Measurements from ENCODE around the gene LZTS2.
A peak's percentile ranks its signal among the peaks of the same experiment; 100 is the strongest.

LZTS2 gene

DNA sequence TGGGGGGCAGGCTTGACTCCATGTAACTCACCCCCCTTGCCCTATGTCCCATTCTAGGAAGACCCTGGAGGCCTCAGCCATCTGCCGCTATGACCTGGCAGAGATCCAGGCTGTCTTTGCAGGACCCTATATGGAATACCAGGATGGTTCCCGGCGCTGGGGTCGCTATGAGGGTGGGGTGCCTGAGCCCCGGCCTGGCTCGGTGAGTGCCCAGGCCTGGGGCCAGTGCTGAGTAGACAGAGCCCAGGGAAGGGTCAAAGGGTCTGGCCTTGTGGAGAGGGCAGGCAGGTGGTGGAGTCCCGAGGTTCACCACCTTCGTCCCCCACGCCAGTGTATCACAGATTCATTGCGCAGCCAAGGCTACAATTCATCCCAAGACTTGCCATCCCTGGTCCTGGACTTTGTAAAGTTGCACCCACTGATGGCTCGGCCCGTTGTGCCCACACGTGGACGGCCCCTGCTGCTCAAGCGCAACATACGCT is 19.8 kb upstream of the LZTS2 start:
- DNase-seq (ENCODE audit: low spot score), result no peak

DNA sequence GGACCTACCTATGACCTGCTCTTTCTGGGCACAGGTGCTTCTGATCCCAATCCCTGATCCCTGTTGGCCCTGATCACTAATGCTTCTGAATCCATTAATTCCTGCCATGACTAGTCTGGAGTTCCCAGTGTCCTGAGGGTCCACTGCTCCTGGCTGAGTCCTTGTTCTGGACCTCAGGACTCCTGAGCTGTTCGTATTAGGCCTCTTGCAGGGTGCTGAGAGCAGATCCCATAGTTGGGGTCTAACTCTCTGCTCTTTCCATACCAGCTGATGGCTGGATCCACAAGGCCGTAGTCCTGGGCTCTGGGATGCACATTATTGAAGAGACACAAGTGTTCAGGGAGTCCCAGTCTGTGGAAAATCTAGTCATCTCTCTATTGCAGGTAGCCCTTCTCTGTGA is 19.3 kb upstream of the LZTS2 start:
- no peak for DNase-seq (ENCODE audit: low spot score)

DNA sequence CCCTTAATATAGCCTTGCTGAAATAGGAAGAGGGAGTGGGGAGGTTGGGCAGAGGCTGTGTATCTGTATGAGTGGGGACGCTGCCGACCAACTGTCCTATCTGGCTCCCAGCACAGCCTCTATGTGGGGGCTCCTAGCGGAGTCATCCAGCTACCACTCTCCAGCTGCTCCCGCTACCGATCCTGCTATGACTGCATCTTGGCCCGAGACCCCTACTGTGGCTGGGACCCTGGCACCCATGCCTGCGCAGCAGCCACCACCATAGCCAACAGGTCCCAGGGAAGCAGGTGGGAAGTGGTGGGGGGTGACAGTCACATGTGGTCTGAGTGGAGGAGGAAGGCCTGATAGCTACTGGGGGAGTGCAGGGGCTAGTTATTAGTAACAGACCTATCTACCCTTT is 18.9 kb upstream of the LZTS2 start:
- no peak for DNase-seq (ENCODE audit: low spot score)

DNA sequence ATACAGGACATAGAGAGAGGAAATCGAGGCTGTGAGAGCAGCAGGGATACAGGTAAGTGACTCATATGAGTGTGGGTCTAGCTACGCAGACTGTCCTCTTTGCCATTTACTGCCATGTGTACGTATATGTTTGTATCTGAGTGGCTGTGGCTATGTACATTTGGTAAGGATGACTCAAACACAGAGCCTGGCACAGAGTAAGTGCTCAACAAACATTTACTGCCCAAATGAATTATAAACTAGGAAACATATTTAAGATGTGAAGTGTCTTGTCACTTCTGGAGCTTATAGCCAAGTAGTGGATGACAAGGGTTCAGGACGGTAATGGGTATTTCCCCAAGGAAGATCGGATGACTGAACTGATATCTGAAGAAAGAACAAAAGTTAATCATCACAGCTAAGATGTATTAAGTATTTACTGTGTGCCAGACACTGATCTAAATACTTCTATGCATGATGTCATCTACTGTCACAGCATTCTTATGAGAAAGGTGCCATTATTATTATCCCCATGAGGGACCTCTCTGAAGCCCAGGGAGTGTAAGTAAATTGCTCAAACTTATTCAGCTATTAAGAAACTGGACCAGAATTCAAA is 18.3 kb upstream of the LZTS2 start:
- no peak for DNase-seq (ENCODE audit: low spot score)

DNA sequence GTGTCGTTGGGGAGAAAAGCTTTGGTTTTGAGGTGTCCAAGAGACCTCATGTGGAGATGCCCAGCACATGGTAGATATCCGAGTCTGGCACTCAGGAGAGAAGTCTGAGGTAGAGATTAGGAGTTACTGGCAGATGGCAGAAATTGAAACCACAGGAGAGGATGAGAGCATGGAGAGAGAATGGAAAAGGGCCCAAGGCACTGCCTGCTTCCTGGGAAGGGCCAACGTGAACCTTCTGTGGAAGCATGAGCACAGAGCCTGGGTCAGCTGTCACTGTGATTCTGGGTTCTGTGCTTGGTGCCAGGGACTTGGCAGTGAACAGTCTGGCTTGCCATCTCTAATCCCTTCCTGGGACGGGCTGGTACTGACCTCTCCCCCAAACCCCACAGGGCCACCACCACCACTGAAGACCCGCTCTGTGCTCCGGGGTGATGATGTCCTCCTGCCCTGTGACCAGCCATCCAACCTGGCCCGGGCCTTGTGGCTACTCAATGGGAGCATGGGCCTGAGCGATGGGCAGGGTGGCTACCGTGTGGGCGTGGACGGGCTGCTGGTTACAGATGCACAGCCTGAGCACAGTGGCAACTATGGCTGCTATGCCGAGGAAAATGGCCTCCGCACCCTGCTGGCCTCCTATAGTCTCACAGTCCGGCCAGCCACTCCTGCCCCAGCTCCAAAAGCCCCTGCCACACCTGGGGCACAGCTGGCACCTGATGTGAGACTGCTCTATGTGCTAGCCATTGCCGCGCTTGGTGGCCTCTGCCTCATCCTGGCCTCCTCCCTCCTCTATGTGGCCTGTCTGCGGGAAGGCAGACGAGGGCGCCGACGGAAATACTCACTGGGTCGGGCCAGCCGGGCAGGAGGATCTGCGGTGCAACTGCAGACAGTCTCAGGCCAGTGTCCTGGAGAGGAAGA is 16.4 kb upstream of the LZTS2 start:
- no peak for DNase-seq (ENCODE audit: low spot score)

DNA sequence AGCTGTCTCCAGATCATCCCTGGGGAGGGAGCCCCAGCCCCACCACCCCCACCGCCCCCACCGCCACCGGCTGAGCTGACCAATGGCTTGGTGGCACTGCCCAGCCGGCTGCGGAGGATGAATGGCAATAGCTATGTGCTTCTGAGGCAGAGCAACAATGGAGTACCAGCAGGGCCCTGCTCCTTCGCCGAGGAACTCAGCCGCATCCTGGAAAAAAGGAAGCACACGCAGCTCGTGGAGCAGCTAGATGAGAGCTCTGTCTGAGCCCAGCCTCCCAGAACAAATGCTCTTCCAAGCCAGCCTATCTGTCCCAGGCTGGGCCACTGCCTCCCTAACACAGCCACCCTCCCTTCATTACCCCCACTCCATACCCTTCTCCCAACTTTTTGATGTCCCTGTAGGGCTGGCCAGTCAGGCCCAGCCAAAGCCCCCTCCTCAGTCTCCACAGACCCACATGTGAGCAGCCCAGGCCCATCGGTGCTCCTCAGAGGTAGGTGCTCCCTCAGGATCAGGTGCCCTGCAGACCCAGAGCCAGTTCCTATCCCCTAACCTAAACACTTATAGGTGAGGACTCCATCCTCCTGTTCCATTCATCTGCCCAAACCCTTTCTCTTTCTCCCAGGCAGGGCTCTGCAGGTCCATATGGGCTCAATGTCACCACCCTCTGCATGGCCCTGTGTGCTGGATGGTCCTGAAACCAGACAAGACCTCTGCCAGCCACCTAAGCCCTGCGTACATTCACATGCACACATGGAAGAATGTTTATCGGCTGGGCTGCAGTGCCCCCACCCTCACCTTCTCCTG is 15.5 kb upstream of the LZTS2 start:
- no peak for DNase-seq (ENCODE audit: low spot score)

DNA sequence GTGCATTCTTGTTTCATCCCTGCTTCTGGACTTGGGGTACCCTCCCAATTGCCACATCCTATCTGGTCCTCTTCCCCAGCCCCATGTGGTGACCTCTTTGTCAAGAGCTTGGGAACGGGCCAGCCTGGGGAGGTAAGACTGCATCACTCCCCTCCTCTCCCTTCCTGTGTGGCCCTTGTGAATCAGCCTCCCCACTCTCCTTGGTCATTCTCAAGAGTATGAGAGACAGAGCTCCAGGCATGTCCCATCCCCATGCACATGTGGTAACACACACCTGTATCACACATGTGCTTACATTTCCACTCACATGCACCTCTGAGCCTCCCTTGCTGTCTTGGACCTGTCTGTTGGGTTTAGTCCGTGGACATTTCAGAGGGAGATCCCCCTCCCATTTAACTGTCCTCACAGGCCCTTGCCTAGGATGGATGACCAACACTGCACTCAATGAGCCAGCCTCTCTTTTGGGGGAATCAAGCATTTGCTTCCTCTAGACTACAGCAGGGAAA is 14.9 kb upstream of the LZTS2 start:
- DNase-seq (ENCODE audit: low spot score), result no peak

DNA sequence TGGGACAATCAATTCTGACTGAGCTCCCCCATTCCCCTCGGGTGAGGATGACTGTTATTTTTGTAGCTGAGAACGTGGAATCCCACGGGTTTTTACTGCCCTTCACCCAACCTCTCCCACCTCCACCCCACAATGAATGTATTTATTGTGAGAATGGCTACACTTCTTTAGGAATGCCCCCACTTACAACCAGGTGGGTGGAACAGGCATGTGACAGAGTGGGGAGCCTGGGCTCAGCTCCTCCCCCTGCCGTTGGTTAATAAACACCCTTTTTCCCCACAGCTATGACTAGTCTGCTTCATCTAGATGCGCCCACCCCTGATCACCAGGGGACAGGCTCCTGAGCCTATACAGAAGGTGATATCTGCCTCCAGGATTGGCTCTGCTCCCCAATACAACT is 14.3 kb upstream of the LZTS2 start:
- DNase-seq (ENCODE audit: low spot score), result no peak

DNA sequence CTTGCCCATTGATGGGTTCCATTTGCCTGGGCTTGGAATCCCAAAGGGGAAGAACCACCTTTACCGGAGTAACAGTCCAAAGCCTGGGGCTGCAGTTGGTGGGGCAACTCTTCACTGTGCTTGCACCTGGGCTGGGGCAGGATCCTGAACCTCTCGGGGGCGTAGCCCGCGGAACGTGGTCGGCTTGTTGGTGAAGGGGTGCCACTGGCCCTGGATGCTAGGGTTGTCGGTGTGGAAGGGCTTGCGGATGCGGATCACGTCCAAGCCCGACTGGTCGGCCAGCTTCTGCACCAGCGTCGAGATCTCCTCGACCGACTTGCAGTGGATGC is 13.0 kb upstream of the LZTS2 start:
- DNase-seq (ENCODE audit: low spot score), result no peak

DNA sequence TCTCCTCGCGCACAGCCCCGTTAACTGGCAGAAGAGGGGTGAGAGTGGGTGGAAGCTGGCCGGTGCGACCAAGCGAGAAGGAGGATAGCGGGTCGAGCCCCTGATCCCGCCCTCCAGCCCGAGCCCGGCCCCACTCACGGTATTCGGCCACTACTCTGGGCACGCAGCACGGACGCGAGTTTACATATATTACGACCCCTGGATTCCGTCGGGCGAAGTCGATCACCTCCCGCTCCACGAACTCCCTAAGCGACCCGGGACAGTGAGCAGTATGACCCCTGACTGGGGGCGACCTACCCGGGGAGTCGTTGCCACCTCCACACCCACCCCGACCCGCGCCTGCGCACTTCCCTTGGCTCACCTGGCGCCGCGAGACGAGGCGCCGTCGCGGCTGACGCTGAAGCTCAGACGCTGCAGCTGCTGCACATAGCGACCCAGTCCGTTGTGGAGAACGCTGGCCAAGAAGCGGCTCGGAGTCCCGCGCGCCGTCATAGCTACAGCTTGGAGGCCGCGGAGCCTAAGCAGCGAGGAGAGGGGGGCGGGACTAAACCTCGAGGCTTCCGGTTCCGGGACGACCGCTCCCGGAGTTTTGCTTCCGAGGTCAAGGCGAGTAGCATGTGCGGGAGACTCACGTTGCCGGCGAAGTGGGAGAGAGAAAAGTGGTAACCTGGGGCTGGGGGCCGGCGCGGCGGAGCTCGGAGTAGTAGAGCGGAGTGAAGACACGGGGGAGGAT is 12.5 kb upstream of the LZTS2 start, which contains the start of the genes MRPL43 and TWNK:
TSS of gene MRPL43 (minus strand) at position 546 of the 733 bp plus-strand sequence. CDS start at position 492, 54 bp downstream.
TSS of gene TWNK (plus strand) at position 592 of the 733 bp plus-strand sequence. CDS start 668 bp downstream, outside the sequence.
- peak; percentile 93 for DNase-seq (ENCODE audit: low spot score)

DNA sequence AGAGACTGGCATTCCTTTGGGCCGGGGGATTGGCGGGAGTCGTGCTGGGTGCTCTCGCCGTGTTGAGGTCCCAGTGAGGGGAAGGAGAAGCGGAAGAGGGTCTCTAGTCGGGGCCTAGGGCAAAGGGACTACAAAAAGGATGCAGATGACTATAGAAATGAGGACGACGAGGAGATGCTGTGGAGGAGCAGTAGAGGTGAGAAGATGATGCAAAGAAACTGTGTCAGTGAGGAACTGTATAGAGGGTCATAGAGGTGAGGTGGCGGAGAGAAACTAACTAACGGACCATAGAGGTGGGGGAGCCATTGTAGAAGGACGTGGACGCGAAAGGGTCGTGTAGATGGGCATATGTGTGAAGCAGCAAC is 11.9 kb upstream of the LZTS2 start:
- no peak for DNase-seq (ENCODE audit: low spot score)

DNA sequence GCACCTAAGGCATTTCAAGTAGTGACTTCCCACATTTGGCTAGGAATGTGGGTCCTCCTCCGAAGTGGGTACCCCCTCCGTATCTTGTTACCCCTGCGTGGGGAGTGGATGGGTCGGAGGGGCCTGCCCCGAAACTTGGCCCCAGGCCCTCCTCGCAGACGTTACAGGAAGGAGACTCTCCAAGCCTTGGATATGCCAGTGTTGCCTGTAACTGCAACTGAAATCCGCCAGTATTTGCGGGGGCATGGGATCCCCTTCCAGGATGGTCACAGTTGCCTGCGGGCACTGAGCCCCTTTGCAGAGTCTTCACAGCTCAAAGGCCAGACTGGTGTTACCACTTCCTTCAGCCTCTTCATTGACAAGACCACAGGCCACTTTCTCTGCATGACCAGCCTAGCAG is 11.4 kb upstream of the LZTS2 start:
- DNase-seq (ENCODE audit: low spot score), result no peak

DNA sequence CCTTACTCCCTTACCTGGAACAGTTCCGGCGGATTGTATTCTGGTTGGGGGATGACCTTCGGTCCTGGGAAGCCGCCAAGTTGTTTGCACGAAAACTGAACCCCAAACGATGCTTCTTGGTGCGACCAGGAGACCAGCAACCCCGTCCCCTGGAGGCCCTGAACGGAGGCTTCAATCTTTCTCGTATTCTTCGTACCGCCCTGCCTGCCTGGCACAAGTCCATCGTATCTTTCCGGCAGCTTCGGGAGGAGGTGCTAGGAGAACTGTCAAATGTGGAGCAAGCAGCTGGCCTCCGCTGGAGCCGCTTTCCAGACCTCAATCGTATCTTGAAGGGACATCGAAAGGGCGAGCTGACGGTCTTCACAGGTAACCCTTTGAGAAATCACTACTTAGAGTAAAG is 10.5 kb upstream of the LZTS2 start:
- DNase-seq (ENCODE audit: low spot score), result no peak

DNA sequence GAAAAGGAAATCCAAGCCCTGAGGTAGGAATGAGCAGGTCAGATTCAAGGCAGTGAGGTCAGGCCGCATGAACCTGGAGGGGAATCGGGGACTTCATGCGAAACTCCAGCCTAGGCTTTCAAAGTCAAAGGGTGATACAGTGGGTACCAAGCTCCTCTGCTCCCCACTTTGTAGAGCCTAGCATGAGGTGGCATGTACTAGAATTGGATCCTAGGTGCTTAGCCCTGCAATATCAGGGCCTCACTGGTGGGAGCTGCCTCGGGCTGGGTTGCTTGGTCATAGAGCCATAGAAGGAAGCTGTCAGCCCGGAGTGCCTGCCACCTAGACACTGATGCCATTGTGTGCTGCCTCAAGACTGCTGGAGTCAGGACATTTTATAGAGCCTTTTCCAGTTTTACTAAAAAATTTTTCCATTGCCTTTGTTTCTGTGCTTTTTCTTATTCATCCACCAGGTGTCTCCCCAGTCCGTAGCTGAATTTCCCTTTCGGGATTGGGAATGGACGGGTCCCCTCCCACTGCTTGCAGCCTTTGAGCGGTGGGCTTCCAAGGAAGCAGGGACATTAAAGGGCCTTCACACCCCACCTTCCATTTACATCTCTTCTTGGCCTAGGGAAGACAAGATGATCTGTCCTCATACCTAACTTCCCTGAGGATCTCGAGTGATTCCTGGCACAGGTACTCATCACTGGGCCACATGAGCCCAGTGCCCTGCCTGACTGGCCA is 5.5 kb upstream of the LZTS2 start:
- DNase-seq (ENCODE audit: low spot score), result peak; percentile 70

DNA sequence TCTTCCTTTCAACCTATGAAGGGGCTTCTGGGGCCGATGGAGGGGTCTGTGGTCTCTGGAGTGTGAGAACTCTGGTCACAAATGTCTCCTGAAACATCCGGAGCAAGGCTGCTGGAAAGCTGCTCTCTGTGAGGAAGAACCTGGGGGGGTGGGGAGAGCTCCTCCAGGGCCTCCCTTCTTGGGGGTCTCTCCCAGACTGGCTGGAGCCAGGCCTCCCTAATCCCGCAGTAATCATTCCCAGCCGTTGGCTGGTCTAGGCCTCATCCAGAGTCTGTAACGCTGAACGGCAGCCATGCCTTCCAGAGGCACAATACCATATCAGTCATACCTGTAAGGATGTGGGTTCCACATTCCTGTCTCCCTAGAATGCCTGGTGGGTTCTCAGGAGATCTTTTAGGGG is 4.4 kb upstream of the LZTS2 start:
- no peak for DNase-seq (ENCODE audit: low spot score)

DNA sequence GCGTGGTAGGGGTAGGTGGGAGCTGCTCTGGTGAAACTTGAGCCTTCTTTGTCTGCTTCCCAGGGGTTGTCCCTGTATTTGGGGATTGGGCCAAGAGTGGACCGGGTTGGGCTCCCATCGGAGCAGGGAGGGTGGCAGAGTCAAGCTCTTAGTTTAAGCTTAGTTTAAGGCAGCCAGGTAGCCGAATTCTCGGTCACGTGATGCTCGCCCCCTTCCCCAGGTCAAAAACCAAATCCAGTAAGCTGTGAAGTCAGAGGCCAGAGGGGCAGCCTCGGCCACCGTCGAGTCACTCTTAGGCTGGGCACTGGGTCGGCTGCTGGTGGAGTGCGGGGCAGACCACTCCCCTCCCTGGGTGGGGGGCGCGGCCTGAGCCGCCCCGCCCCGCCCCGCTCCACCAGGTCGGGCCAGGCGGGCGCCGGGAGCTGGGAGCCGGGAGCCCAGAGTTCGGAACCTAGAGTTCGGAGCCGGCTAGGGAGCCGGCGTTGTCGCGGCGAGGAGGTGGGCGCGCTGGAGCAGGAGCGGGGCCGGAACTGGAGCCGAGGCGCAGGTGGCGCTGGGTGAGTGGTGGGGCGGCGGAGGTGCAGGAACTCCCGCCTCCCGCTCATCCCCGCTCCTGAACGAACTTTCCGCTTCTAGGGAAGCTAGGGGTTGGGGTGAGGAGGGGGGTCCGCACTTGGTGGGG is 2.8 kb upstream of the LZTS2 start:
- DNase-seq (ENCODE audit: low spot score), result peak; percentile 75

DNA sequence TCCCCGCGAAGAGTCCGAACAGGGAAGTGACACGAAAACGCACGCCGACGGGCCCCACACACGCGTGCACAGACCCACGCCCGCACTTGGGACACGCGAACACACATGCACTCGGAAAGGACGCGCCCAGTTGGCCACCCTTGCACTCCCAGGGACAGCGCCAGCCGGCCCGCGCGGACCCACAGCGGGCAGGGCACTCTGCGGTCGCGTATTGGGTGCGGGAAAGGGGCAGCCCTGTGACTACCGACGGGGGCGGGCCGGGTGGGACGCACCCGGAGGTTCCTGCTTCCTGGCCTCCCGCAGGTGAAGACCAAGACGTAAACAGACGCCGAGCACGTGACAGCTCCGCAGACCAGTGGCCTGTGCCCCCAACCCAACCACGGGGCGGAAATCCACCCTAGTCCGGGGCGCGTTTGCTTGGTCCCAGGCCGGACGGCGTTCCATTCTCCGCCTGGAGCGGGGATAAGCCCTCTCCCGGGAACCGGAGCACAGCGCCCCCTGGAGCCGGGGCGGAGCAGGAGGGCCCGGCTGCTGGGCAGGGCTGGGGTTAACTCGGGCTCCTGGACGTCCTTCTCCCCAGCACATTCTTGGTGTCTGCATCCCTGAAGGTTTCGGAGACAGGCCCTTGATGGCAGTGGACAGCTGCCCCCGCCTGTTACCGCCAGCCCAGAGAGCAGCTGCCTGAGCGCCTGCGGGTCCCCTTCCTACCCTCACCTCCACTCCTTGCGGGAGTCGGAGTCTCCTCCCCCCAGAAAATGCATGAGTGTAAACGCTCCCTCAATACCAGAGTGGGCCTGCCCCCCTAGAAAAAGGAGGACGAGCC is 2.0 kb upstream of the LZTS2 start:
- DNase-seq (ENCODE audit: low spot score), result peak; percentile 94

DNA sequence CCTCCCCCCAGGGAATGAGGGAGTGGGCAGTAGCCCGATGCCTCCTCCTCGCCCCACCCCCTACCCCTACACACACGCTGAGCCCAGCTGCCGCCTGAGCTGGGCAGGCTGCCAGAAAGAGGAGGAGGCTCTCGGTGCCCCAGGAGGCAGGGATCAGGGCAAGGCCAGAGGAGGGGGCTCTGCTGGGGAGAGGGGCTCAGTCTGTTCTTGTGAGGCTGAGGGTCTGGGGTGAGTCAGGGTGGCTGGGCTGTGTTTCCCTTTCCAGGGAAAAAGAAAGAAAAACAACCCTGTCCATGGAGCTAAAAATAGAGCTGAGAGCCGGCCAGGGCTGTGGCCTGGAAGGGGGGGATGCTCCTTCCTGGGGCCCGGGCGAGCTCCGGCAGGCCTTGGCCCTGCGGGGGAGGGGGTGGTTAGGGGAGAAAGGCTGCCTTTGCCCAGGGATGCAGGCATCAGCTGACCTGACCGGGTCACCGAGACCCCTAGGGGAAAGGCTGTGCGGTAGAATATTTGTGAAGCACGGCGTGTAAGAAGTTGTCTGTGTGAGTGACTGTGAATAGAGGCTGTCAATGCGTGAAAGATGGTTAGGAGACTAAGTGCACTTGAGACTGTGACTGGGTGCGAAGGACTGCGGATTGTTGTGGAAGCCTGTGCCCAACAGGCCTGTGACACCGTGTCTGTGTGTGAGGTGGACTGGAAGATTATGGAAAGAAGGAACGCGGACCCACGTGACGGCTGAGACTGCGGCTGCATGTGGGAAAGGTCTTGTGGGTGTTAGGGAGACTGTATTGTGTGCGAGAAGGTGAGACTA is 1.2 kb upstream of the LZTS2 start:
- peak; percentile 93 for DNase-seq (ENCODE audit: low spot score)
